ENCODE measurements around the gene SCRN2.

The SCRN2 gene

DNA sequence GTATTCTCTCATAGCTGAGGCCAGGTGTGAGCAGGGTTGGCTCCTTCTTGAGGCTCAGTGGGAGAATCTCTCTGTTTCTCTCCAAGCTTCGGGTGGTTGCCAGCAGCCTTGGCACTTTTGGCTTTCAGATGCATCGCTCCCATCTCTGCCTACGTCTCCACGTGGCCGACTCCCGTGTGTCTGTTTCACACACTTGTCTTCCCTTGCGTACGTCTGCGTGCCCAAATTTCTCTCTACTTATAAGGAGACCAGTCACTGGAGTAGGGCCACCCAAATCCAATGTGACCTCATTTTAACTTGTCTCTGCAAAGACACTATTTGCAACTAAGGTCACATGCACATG is 34.2 kb downstream of the SCRN2 start:
- FAIRE-seq (no peak), DNase-seq (ENCODE audit: insufficient read length) (no peak)
- TF ChIP-seq POLR2A (IDR thresholded peaks at IDR 0.05; ENCODE audit: low read depth, low read length) (no peak), TAF1 (IDR thresholded peaks at IDR 0.05; ENCODE audit: borderline replicate concordance, low read depth, low read length) (no peak), POLR2AphosphoS5 (IDR thresholded peaks at IDR 0.05; ENCODE audit: low read depth, low read length) (no peak)

DNA sequence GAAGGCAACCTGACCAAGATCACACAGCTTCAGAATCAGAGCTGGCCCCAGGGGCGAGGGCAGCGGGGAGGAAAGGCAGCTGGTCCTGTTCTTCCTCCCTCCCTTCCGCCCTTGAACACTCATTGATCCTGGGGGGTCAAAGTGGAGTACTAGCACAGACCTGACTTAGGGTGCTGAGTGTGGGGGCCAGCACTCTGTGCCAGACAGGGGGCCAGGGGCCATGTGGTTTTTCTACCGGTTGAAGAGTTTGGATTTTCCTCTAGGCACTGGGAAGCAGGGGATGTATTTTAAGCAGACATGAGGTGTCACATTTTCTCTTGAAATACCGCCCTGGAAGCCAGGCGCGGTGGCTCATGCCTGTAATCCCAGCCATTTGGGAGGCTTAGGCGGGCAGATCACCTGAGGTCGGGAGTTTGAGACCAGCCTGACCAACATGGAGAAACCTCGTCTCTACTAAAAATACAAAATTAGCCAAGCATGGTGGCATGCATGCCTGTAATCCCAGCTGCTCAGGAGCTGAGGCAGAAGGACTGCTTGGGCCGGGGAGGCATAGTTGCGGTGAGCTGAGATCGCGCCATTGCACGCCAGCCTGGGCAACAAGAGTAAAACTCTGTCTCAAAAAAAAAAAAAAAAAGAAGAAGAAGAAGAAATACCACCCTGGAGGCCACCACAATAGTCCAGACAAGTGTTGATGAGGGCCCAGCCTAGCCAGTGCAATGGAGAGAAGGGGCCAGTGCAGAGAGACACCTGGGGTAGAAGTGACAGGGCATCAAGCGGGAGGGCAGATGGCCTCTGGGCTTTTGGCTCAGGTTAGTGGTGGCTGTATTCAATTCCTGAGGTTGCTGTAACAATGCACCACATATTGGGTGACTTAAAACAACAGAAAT is 34.8 kb downstream of the SCRN2 start:
- FAIRE-seq (no peak), DNase-seq (ENCODE audit: insufficient read length) (no peak)
- TF ChIP-seq TAF1 (IDR thresholded peaks at IDR 0.05; ENCODE audit: borderline replicate concordance, low read depth, low read length) (no peak), POLR2A (IDR thresholded peaks at IDR 0.05; ENCODE audit: low read depth, low read length) (no peak), POLR2AphosphoS5 (IDR thresholded peaks at IDR 0.05; ENCODE audit: low read depth, low read length) (no peak)

DNA sequence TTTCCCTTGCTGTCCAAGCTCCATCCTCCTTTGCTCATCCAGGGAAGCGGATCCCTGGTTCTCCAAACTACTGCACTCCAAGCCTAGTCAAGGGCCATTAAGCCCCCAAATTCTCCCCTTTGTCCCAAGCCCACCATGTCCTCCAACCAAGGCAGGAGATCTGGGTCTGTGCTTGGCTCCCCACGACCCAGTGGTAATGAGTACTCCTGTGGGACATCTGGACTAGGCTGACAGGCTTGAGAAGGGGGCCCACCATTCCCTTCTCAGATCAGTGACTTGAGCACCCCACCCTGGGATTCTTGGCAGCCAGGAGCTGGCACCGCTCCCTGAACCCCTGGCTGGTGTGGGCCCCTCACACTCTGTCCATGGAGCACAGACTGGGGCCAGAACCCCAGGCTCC is 36.6 kb downstream of the SCRN2 start:
- FAIRE-seq (no peak), DNase-seq (ENCODE audit: insufficient read length) (no peak)
- TF ChIP-seq TAF1 (IDR thresholded peaks at IDR 0.05; ENCODE audit: borderline replicate concordance, low read depth, low read length) (no peak), POLR2AphosphoS5 (IDR thresholded peaks at IDR 0.05; ENCODE audit: low read depth, low read length) (no peak), POLR2A (IDR thresholded peaks at IDR 0.05; ENCODE audit: low read depth, low read length) (no peak)

- FAIRE-seq (no peak), DNase-seq (ENCODE audit: insufficient read length) (no peak)
- TF ChIP-seq POLR2A (IDR thresholded peaks at IDR 0.05; ENCODE audit: low read depth, low read length) (no peak), TAF1 (IDR thresholded peaks at IDR 0.05; ENCODE audit: borderline replicate concordance, low read depth, low read length) (no peak), POLR2AphosphoS5 (IDR thresholded peaks at IDR 0.05; ENCODE audit: low read depth, low read length) (no peak)
Observed at GRCh38 chr17:47803751-47804150, 37.3 kb downstream of the SCRN2 start.

DNA sequence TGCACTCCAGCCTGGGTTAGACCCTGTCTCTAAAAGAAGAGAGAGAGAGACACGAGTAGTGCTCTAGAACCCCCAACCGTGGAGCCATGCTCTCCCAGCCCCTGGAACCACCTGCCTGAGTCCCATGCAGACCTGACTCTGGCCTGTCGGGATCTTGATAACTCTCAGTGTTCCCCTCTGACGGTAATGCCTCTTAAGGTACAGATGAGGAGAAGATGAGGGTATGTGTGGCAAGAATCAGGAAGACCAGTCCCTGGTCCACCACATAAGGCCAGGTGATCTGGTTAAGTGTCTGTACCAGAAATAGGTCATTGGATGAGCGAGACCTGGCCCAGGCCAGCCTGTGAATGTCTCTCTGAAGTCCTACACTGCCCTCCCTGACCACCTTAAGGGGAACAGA is 37.9 kb downstream of the SCRN2 start:
- no peak for TF ChIP-seq TAF1 (IDR thresholded peaks at IDR 0.05; ENCODE audit: borderline replicate concordance, low read depth, low read length)
- no peak for TF ChIP-seq POLR2A (IDR thresholded peaks at IDR 0.05; ENCODE audit: low read depth, low read length)
- TF ChIP-seq POLR2AphosphoS5 (IDR thresholded peaks at IDR 0.05; ENCODE audit: low read depth, low read length): no peak
- FAIRE-seq (no peak), DNase-seq (ENCODE audit: insufficient read length) (no peak)

- FAIRE-seq: peak; percentile 89
- peak; percentile 60 for DNase-seq (ENCODE audit: insufficient read length)
- no peak for TF ChIP-seq TAF1 (IDR thresholded peaks at IDR 0.05; ENCODE audit: borderline replicate concordance, low read depth, low read length)
- TF ChIP-seq POLR2AphosphoS5 (IDR thresholded peaks at IDR 0.05; ENCODE audit: low read depth, low read length): no peak
- TF ChIP-seq POLR2A (IDR thresholded peaks at IDR 0.05; ENCODE audit: low read depth, low read length): no peak
Observed at GRCh38 chr17:47802341-47803022, 38.6 kb downstream of the SCRN2 start.

- FAIRE-seq (no peak), DNase-seq (ENCODE audit: insufficient read length) (no peak)
- TF ChIP-seq POLR2AphosphoS5 (IDR thresholded peaks at IDR 0.05; ENCODE audit: low read depth, low read length) (no peak), TAF1 (IDR thresholded peaks at IDR 0.05; ENCODE audit: borderline replicate concordance, low read depth, low read length) (no peak), POLR2A (IDR thresholded peaks at IDR 0.05; ENCODE audit: low read depth, low read length) (no peak)
Observed at GRCh38 chr17:47801906-47802305, 39.2 kb downstream of the SCRN2 start.

DNA sequence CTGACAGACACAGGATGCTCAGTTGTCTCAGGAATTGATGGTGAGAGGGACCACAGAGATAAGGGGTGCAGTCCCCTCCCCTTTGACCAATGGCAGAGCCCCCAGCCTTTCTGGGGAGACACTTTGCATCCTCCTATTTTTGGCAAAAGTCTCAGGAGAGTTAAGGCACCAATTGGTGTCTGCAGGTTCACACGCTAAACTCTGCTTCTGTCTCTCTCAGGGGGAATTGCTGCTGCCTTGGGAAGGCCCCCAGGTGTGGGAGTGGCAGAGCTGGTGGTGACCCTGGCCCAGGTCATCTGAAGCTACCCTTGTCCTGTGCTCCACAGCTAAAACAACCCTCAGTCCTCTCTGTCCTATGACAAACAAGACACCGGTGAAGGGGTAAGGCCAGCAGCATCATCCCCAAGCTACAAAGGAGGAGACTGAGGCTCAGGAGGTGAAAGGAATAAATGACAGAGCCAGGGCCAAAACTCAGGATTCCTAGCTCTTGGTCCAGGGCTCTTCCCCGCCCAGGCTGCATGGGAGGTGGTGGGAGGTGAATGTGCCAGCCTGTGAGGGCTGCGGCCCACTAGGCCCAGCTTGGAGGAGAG is 39.8 kb downstream of the SCRN2 start:
- no peak for TF ChIP-seq TAF1 (IDR thresholded peaks at IDR 0.05; ENCODE audit: borderline replicate concordance, low read depth, low read length)
- TF ChIP-seq POLR2A (IDR thresholded peaks at IDR 0.05; ENCODE audit: low read depth, low read length): no peak
- TF ChIP-seq POLR2AphosphoS5 (IDR thresholded peaks at IDR 0.05; ENCODE audit: low read depth, low read length): no peak
- FAIRE-seq (no peak), DNase-seq (ENCODE audit: insufficient read length) (no peak)

- no peak for DNase-seq (ENCODE audit: insufficient read length)
- no peak for TF ChIP-seq POLR2AphosphoS5 (IDR thresholded peaks at IDR 0.05; ENCODE audit: low read depth, low read length)
- TF ChIP-seq TAF1 (IDR thresholded peaks at IDR 0.05; ENCODE audit: borderline replicate concordance, low read depth, low read length): no peak
- TF ChIP-seq POLR2A (IDR thresholded peaks at IDR 0.05; ENCODE audit: low read depth, low read length): no peak
- no peak for FAIRE-seq
Observed at GRCh38 chr17:47800686-47801085, 40.4 kb downstream of the SCRN2 start.

DNA sequence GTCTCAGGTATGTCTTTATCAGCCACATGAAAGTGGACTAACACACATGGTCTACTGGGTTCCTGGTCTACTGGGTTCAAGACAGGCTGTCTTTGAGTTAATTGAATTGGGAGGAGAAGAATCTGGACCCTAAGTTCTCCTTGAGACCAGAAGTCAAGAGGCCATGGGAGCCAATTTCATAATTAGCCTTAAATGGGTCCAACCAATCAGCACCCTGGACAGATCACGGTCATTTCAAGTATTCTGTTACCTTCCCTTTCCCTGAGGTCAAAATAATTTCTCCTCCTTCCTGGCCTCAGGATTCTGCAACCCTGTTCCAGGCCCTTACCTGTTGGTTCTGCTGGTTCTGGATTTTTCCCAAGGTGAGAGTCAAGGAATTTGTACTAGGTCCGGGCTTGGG is 43.3 kb downstream of the SCRN2 start:
- FAIRE-seq (no peak), DNase-seq (ENCODE audit: insufficient read length) (no peak)
- no peak for TF ChIP-seq POLR2AphosphoS5 (IDR thresholded peaks at IDR 0.05; ENCODE audit: low read depth, low read length)

DNA sequence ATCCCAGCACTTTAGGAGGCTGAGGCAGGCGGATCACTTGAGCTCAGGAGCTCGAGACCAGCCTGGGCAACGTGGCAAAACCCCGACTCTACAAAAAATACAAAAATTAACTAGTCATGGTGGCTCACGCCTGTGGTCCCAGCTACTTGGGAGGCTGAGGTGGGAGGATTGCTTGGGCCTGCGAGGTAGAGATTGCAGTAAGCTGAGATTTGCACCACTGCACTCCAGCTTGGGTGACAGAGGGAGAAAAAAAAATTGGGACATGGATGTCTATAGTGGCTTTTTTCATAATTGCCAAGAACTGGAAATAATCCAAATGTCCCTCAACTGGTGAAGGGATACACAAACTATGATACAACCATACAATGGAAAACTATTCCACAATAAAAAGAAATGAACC is 48.1 kb downstream of the SCRN2 start:
- FAIRE-seq (no peak), DNase-seq (ENCODE audit: insufficient read length) (no peak)
- TF ChIP-seq TAF1 (IDR thresholded peaks at IDR 0.05; ENCODE audit: borderline replicate concordance, low read depth, low read length) (no peak), POLR2A (IDR thresholded peaks at IDR 0.05; ENCODE audit: low read depth, low read length) (no peak), POLR2AphosphoS5 (IDR thresholded peaks at IDR 0.05; ENCODE audit: low read depth, low read length) (no peak)

DNA sequence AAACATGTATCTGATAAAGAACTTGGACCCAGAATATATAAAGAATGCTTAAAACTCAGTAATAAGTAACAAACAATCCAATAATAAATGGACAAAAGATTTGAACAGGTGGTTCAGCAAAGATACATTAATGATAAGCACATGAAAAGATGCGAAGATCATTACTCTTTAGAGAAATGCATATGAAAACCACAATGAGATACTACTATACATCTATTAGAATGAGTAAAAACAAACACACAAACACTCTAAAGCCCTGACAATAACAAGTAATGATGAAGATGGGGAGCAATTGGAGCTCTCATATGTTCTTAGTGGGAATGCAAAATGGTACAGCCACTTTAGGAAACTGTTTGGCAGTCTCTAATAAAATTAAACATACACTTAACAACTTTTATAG is 48.6 kb downstream of the SCRN2 start:
- FAIRE-seq: no peak
- no peak for TF ChIP-seq POLR2A (IDR thresholded peaks at IDR 0.05; ENCODE audit: low read depth, low read length)
- TF ChIP-seq POLR2AphosphoS5 (IDR thresholded peaks at IDR 0.05; ENCODE audit: low read depth, low read length): no peak
- TF ChIP-seq TAF1 (IDR thresholded peaks at IDR 0.05; ENCODE audit: borderline replicate concordance, low read depth, low read length): no peak
- DNase-seq (ENCODE audit: insufficient read length): no peak
